HEK293 (cell line): ENCODE results near the gene LSM10.

ENCODE experiments used
- CTCF ChIA-PET: fragments of 350-600 bp; formaldehyde crosslinking; extraction: SDS; loops from one replicate; lab custom pipeline; 2021; ENCODE audit warnings: antibody characterized with exemption; lab: Yijun Ruan, JAX
- POLR2A ChIA-PET: fragments of 300-600 bp; formaldehyde crosslinking; extraction: SDS; loops from one replicate; lab custom pipeline; 2020; ENCODE audit warnings: antibody characterized with exemption, inconsistent platforms; lab: Yijun Ruan, JAX
- H3K27ac ChIP-seq: fragments of 200-500 bp; sonication (Bioruptor generic); 2 replicates; pipeline ENCODE4 v1.5.1; 2014; ENCODE audit warnings: low read depth, low read length, control low read depth, inconsistent platforms; ENCODE audit errors: extremely low read depth
- H3K36me3 ChIP-seq, 2 experiments: fragments of 200-500 bp in 1 of 2; sonication (Bioruptor generic) in 1 of 2; 1 replicate in 1 of 2; 2 replicates in 1 of 2; pipeline ENCODE4 v1.5.1; 2014 to 2017; ENCODE audit warnings: inconsistent platforms in 2 of 2, low read length in 2 of 2; ENCODE audit not compliant: control insufficient read depth in 2 of 2, insufficient read depth in 1 of 2
- H3K4me1 ChIP-seq: fragments of 200-500 bp; sonication (Bioruptor generic); 2 replicates; pipeline ENCODE4 v1.5.1; 2014; ENCODE audit warnings: mild to moderate bottlenecking, low read length, inconsistent platforms; ENCODE audit not compliant: control insufficient read depth, insufficient read depth
- H3K4me3 ChIP-seq: 2 replicates; pipeline ENCODE4 v1.5.1; 2011; ENCODE audit warnings: low read depth, mild to moderate bottlenecking, control low read depth, low read length, moderate library complexity
- H3K9me3 ChIP-seq: fragments of 200-500 bp; sonication (Bioruptor generic); 2 replicates; pipeline ENCODE4 v1.5.1; 2014; ENCODE audit warnings: low read depth, low read length, inconsistent platforms; ENCODE audit not compliant: control insufficient read depth, insufficient read depth
- GFI1B ChIP-seq: fragments of 450-650 bp; formaldehyde crosslinking; IDR thresholded peaks from 2 replicates; pipeline ENCODE4 v1.5.1; 2016; ENCODE audit warnings: missing biosample characterization, missing genetic modification characterization
- HIC1 ChIP-seq: fragments of 450-650 bp; formaldehyde crosslinking; IDR thresholded peaks from 2 replicates; pipeline ENCODE4 v1.5.1; 2016; ENCODE audit warnings: missing biosample characterization, missing genetic modification characterization
- OVOL3 ChIP-seq: fragments of 450-650 bp; formaldehyde crosslinking; IDR thresholded peaks from 2 replicates; pipeline ENCODE4 v1.5.1; 2016; ENCODE audit warnings: missing biosample characterization, missing genetic modification characterization
- PATZ1 ChIP-seq: fragments of 450-650 bp; formaldehyde crosslinking; IDR thresholded peaks from 2 replicates; pipeline ENCODE4 v1.5.1; 2016; ENCODE audit warnings: missing biosample characterization, missing genetic modification characterization
- SP3 ChIP-seq: fragments of 450-650 bp; formaldehyde crosslinking; IDR thresholded peaks from 2 replicates; pipeline ENCODE4 v1.5.1; 2016; ENCODE audit warnings: missing biosample characterization, missing genetic modification characterization
- SP7 ChIP-seq: fragments of 450-650 bp; formaldehyde crosslinking; IDR thresholded peaks from 2 replicates; pipeline ENCODE4 v1.5.1; 2016; ENCODE audit warnings: missing biosample characterization, missing genetic modification characterization
- TSHZ1 ChIP-seq: fragments of 450-650 bp; formaldehyde crosslinking; IDR thresholded peaks from 2 replicates; pipeline ENCODE4 v1.5.1; 2016; ENCODE audit warnings: missing biosample characterization, missing genetic modification characterization, borderline replicate concordance
- ZBTB17 ChIP-seq: fragments of 450-650 bp; formaldehyde crosslinking; IDR thresholded peaks from 2 replicates; pipeline ENCODE4 v1.5.1; 2016; ENCODE audit warnings: missing biosample characterization, missing genetic modification characterization
- ZBTB6 ChIP-seq: fragments of 450-650 bp; formaldehyde crosslinking; IDR thresholded peaks from 2 replicates; pipeline ENCODE4 v1.5.1; 2017; ENCODE audit warnings: missing biosample characterization, missing genetic modification characterization
- ZFP41 ChIP-seq: fragments of 450-650 bp; formaldehyde crosslinking; IDR thresholded peaks from 2 replicates; pipeline ENCODE4 v1.5.1; 2016; ENCODE audit warnings: missing biosample characterization, missing genetic modification characterization, borderline replicate concordance
- ZNF169 ChIP-seq: fragments of 450-650 bp; formaldehyde crosslinking; IDR thresholded peaks from 2 replicates; pipeline ENCODE4 v1.5.1; 2016; ENCODE audit warnings: missing biosample characterization, missing genetic modification characterization
- ZNF239 ChIP-seq: fragments of 450-650 bp; formaldehyde crosslinking; IDR thresholded peaks from 2 replicates; pipeline ENCODE4 v1.5.1; 2016; ENCODE audit warnings: missing biosample characterization, missing genetic modification characterization
- ZNF324 ChIP-seq: fragments of 450-650 bp; formaldehyde crosslinking; IDR thresholded peaks from 2 replicates; pipeline ENCODE4 v1.5.1; 2016; ENCODE audit warnings: missing biosample characterization, missing genetic modification characterization
- ZNF391 ChIP-seq: fragments of 450-650 bp; formaldehyde crosslinking; IDR thresholded peaks from 2 replicates; pipeline ENCODE4 v1.5.1; 2016; ENCODE audit warnings: low read depth, missing biosample characterization, missing genetic modification characterization, borderline replicate concordance
- ZNF433 ChIP-seq: fragments of 450-650 bp; formaldehyde crosslinking; IDR thresholded peaks from 2 replicates; pipeline ENCODE4 v1.5.1; 2016; ENCODE audit warnings: missing biosample characterization, missing genetic modification characterization, low read depth
- ZNF518A ChIP-seq: fragments of 450-650 bp; formaldehyde crosslinking; conservative IDR thresholded peaks from 2 replicates; pipeline ENCODE4 v1.5.1; 2016; ENCODE audit warnings: low read depth, missing biosample characterization, missing genetic modification characterization
- ZNF521 ChIP-seq: fragments of 450-650 bp; formaldehyde crosslinking; IDR thresholded peaks from 2 replicates; pipeline ENCODE4 v1.5.1; 2017; ENCODE audit warnings: missing biosample characterization, mild to moderate bottlenecking, missing genetic modification characterization
- ZNF544 ChIP-seq: fragments of 450-650 bp; formaldehyde crosslinking; IDR thresholded peaks from 2 replicates; pipeline ENCODE4 v1.5.0; 2017; ENCODE audit warnings: missing biosample characterization, missing genetic modification characterization
- ZNF549 ChIP-seq: fragments of 450-650 bp; IDR thresholded peaks from 2 replicates; pipeline ENCODE4 v1.5.1; 2018; ENCODE audit warnings: missing biosample characterization, missing genetic modification characterization, mild to moderate bottlenecking, inconsistent platforms, moderate library complexity
- ZNF558 ChIP-seq: fragments of 450-650 bp; formaldehyde crosslinking; IDR thresholded peaks from 2 replicates; pipeline ENCODE4 v1.5.1; 2016; ENCODE audit warnings: missing biosample characterization, missing genetic modification characterization
- ZNF664 ChIP-seq: fragments of 450-650 bp; formaldehyde crosslinking; IDR thresholded peaks from 2 replicates; pipeline ENCODE4 v1.5.1; 2016; ENCODE audit warnings: missing biosample characterization, missing genetic modification characterization
- ZNF76 ChIP-seq: fragments of 450-650 bp; formaldehyde crosslinking; IDR thresholded peaks from 2 replicates; pipeline ENCODE4; 2016; ENCODE audit warnings: low read depth, missing biosample characterization, missing genetic modification characterization, borderline replicate concordance

LSM10 gene

GRCh38 chr1:36385410-36386264 is 12.1 kb downstream of the LSM10 start, which contains the start of gene STK40:
TSS of gene STK40 (minus strand) at chr1:36385924. CDS start at chr1:36361332, 24,592 bp downstream.
- H3K4me1 ChIP-seq, result peaks cover 3% of the 10 kb centered on the region
- peak within 1 kb of the TSS; percentile 81 for H3K4me3 ChIP-seq
- ChIA-PET POLR2A (interaction anchor here (0.6 to 5.8 kb wide), 13 partner anchors 10 to 606 kb away, joined by 3 to 103 read pairs (median 6); partner anchors contain the start of genes LSM10, MAP7D1, MRPS15 and OSCP1), CTCF (interaction anchor here (1.3 to 3.1 kb wide), 4 partner anchors 17 to 236 kb away, joined by 6 to 19 read pairs (median 10); no protein-coding TSS in a partner anchor)
- no peaks in the 10 kb centered on the region for H3K9me3 ChIP-seq
- peaks cover 0 to 12% of the 10 kb centered on the region in 2 experiments; a peak in 1 of 3 replicates for H3K36me3 ChIP-seq
- peak within 1 kb of the TSS; percentile 78 for H3K27ac ChIP-seq
- TF ChIP-seq ZNF518A (tag by site-specific recombination) (no peak), ZFP41 (tag by site-specific recombination) (no peak), ZNF549 (no peak), SP7 (tag by site-specific recombination) (no peak), ZBTB17 (peak; percentile 78; the same call in 1 of the 2 replicates), PATZ1 (peak; percentile 46; the same call in 1 of the 2 replicates), ZNF433 (tag by site-specific recombination) (no peak), ZNF391 (tag by site-specific recombination) (no peak), ZNF239 (no peak), OVOL3 (tag by site-specific recombination) (peak; percentile 79), GFI1B (no peak), HIC1 (tag by site-specific recombination) (peak; percentile 90), ZNF324 (tag by site-specific recombination) (0 out of 2 replicates have a peak, but pooled peaks have one; percentile 37), ZNF521 (tag by site-specific recombination) (no peak), SP3 (tag by site-specific recombination) (peak; percentile 98), ZNF76 (peak; percentile 88), ZNF544 (tag by site-specific recombination) (no peak), ZBTB6 (tag by site-specific recombination) (no peak), ZNF558 (tag by site-specific recombination) (no peak), TSHZ1 (tag by site-specific recombination) (no peak), ZNF664 (tag by site-specific recombination) (no peak), ZNF169 (tag by site-specific recombination) (no peak)
